GM12874 (cell line): ENCODE results near the gene CLK3.

ENCODE experiments used
- TF ChIP-seq, protein P1 (sequence below): IDR thresholded peaks from 2 replicates; pipeline ENCODE4 v1.5.1; 2011; ENCODE audit warnings: low read depth, mild to moderate bottlenecking, control low read depth, low read length, moderate library complexity; ENCODE audit not compliant: insufficient read depth

Gene CLK3

DNA sequence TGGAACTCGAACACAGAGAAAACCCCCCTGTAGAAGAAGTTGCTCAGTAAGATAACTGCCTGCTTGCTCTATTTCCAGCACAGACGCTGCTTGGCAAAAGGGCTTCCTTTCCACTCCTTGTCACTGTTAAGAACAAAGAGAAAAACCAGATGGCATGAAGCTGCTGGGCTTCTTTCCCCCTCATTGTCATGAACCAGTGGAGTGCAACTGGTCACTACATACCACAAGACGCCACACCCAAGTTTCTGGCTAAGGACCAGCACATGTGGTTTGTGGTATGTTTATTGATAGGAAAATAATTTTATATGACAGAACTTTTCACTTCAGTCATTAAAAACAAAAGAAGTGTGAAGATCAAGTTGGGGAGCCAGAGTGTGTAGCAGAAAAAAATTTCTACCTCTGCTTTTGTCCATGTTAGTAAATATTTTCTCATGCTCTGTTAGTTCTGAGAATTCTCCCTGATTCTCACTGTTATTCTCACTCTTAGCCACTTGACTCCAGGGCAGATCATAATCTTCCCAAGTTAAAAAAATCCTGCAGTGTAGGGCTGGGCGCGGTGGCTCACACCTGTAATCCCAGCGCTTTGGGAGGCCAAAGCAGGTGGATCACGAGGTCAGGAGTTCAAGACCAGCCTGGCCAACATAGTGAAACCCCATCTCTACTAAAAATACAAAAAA lies 37.9 kb downstream of the CLK3 start:
- TF ChIP-seq, protein P1, sequence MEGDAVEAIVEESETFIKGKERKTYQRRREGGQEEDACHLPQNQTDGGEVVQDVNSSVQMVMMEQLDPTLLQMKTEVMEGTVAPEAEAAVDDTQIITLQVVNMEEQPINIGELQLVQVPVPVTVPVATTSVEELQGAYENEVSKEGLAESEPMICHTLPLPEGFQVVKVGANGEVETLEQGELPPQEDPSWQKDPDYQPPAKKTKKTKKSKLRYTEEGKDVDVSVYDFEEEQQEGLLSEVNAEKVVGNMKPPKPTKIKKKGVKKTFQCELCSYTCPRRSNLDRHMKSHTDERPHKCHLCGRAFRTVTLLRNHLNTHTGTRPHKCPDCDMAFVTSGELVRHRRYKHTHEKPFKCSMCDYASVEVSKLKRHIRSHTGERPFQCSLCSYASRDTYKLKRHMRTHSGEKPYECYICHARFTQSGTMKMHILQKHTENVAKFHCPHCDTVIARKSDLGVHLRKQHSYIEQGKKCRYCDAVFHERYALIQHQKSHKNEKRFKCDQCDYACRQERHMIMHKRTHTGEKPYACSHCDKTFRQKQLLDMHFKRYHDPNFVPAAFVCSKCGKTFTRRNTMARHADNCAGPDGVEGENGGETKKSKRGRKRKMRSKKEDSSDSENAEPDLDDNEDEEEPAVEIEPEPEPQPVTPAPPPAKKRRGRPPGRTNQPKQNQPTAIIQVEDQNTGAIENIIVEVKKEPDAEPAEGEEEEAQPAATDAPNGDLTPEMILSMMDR: no peak

- TF ChIP-seq, protein P1: no peak
Measured at GRCh38 chr15:74655424-74655823, 39.8 kb downstream of the CLK3 start.

DNA sequence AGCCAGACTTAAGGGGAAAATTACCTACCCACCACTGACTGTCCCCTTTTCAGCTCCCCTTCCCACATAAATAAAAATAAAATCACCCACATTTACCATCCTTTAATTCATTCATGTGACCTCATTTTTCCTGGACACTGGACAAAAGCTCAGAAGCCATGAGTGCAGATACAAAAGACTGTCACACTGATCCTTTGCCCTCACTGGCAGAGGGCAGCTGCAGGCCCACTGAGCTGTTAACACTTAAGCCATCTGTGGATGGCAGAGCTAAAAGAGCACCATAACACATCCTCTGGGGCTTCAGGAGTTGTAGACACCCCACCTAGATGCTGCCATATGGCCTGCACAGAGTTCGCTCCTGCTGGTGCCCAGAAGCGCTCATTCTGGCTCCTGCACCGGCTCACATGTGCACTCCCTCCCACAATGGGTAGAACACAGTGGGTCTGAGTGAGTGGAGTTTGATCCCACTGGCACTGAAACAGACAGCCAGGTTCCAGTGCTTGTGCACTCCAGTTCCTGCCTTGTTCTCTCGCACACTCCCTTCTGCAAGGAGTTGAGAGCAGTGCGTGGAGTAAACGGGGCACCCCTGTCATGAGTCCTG lies 41.4 kb downstream of the CLK3 start:
- TF ChIP-seq, protein P1: no peak

DNA sequence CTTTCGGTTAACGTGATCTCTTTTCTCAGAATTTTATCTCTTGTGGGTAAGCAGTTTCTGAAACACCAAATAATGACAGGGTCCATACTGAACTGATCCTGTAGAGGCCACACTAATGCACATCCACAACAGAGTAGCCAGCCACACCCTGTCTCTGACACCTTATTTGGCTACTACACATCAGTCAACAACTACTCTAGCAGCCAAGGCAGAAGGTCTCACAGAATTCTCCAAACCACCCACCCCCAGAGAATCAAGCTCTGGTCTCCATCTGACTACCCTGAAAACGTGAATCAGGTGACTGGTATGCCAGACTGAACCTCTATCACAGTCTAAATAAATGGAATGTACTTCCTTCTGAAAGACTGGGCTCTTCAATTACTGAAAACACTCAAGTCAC lies 42.2 kb downstream of the CLK3 start:
- TF ChIP-seq, protein P1: no peak

- TF ChIP-seq, protein P1: no peak
Measured at GRCh38 chr15:74662064-74662860, 46.6 kb downstream of the CLK3 start.

GRCh38 chr15:74663303-74664027 lies 47.8 kb downstream of the CLK3 start:
- TF ChIP-seq, protein P1: no peak
